GM23248 (cell line): ENCODE results near the gene MICAL2.

ENCODE experiments used
- EZH2 ChIP-seq: fragments of 200-600 bp; sonication (generic); IDR thresholded peaks from 2 replicates; pipeline ENCODE4 v1.6.1; 2018; ENCODE audit warnings: antibody characterized with exemption, mild to moderate bottlenecking; ENCODE audit not compliant: insufficient read depth, poor library complexity, severe bottlenecking
- EZH2phosphoT487 ChIP-seq: fragments of 200-600 bp; sonication (generic); IDR thresholded peaks from 2 replicates; pipeline ENCODE4 v1.6.1; 2018; ENCODE audit warnings: antibody characterized with exemption, moderate library complexity, mild to moderate bottlenecking, low read depth; ENCODE audit not compliant: insufficient read depth

DNA sequence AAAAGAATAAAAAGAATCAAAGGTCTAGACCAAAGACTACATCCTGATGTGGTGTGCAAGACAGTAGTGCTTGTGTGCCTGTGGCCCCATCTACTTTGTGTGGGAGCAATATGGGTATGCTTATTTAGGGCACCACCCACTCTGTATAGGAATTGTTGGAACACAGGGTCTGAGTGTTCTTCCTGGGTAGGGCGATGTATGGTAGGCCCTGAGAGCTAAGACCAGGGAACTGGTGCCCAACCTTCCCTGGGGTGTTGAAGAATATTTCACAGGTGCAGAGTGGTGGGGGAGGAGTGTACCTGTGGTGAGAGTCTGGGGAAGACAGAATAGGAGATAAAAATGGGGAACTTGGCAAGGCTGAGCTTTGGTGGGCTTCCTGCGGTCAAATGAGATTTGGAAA is 41.9 kb downstream of the MICAL2 start:
- no peak for TF ChIP-seq EZH2
- no peak for TF ChIP-seq EZH2phosphoT487
